MM.1S (cell line): ENCODE data around the gene MDFI.

ENCODE experiments used
- EZH2 ChIP-seq: fragments of 300-600 bp; sonication (generic); optimal IDR thresholded peaks from 2 replicates; pipeline ENCODE3; 2017; ENCODE audit warnings: low read depth, mild to moderate bottlenecking, antibody characterized with exemption, low read length, mixed read lengths
- TF ChIP-seq, protein P1 (sequence below): fragments of 300-600 bp; sonication (generic); IDR thresholded peaks from 2 replicates; pipeline ENCODE4 v1.5.1; 2016; ENCODE audit warnings: antibody characterized with exemption, low read length, mixed read lengths

DNA sequence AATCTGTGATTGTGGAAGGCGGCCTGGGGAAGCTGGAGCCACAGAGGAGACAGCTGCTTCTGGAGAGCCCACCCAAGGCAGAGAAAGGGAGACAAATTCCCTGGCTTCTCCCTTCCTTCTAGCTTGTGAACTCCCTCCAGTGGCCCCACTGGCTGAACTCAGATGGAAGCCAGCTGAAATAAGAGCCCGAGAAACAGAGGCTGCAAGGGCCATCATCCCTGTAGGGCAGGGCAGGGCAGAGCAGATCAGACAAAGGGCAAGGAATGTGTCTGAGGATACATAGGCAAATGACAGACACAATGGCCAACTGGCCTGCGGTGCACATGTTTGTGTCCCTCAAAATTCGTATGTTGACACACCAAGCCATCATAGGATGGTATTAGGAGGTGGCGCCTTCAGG lies 25.3 kb downstream of the MDFI start:
- TF ChIP-seq, protein P1, sequence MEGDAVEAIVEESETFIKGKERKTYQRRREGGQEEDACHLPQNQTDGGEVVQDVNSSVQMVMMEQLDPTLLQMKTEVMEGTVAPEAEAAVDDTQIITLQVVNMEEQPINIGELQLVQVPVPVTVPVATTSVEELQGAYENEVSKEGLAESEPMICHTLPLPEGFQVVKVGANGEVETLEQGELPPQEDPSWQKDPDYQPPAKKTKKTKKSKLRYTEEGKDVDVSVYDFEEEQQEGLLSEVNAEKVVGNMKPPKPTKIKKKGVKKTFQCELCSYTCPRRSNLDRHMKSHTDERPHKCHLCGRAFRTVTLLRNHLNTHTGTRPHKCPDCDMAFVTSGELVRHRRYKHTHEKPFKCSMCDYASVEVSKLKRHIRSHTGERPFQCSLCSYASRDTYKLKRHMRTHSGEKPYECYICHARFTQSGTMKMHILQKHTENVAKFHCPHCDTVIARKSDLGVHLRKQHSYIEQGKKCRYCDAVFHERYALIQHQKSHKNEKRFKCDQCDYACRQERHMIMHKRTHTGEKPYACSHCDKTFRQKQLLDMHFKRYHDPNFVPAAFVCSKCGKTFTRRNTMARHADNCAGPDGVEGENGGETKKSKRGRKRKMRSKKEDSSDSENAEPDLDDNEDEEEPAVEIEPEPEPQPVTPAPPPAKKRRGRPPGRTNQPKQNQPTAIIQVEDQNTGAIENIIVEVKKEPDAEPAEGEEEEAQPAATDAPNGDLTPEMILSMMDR, result no peak
- TF ChIP-seq EZH2, result no peak
